ENCODE results near the gene BRCA2. TPM values are rescaled to one million over a fixed set of nuclear protein-coding genes. Genes with fewer than 3 reads are reported as not detected.

BRCA2 gene
- total and polyA plus RNA-seq, 9 of the 15 experiments (the other 6 are each of a cell fraction or from before 2014, with no cell fraction given): 4.1 to 17.3 (median 5.8) TPM

- no peak for TF ChIP-seq ZNF253 (CRISPR knock-in tag; conservative IDR thresholded peaks at IDR 0.05)
- no peak for TF ChIP-seq SOX6 (IDR thresholded peaks at IDR 0.05)
- 0 out of 2 replicates have a peak, but pooled peaks have one; percentile 31 for TF ChIP-seq DPF2 (IDR thresholded peaks at IDR 0.05)
- no peak for TF ChIP-seq ZNF586 (CRISPR knock-in tag; conservative IDR thresholded peaks at IDR 0.05)
- TF ChIP-seq SMARCA4 (IDR thresholded peaks at IDR 0.05): peak; percentile 65; the same call in 1 of the 2 replicates
- no peak for TF ChIP-seq ZNF740 (CRISPR knock-in tag; IDR thresholded peaks at IDR 0.05)
- no peak for TF ChIP-seq ZNF740 (tag; IDR thresholded peaks at IDR 0.05)
- TF ChIP-seq FOXA1 (IDR thresholded peaks at IDR 0.05; ENCODE audit: borderline replicate concordance): no peak
- peak; percentile 83 for TF ChIP-seq KDM5B (IDR thresholded peaks at IDR 0.05; ENCODE audit: insufficient replicate concordance, low read depth, low read length)
- TF ChIP-seq KDM4B (IDR thresholded peaks at IDR 0.05; ENCODE audit: borderline replicate concordance in 2 of 2, low read depth in 1 of 2): peak in 1 of 2 experiments; percentile 42; a peak in 1 of 4 replicates
- peak in 1 of 2 experiments; percentile 90; a peak in 2 of 4 replicates for TF ChIP-seq HDAC1 (IDR thresholded peaks at IDR 0.05)
- no peak for TF ChIP-seq HDGF (IDR thresholded peaks at IDR 0.05)
- peak; percentile 82 for TF ChIP-seq CREB1 (IDR thresholded peaks at IDR 0.05)
- TF ChIP-seq CREB1 (CRISPR knock-in tag; IDR thresholded peaks at IDR 0.05): peak; percentile 90
- TF ChIP-seq ZFP36 (IDR thresholded peaks at IDR 0.05; ENCODE audit: low read depth, low read length, partially characterized antibody): no peak
- no peak for TF ChIP-seq ZNF217 (CRISPR knock-in tag; IDR thresholded peaks at IDR 0.05)
- no peak for TF ChIP-seq BCOR (IDR thresholded peaks at IDR 0.05)
- TF ChIP-seq PHB2 (IDR thresholded peaks at IDR 0.05; ENCODE audit: low read depth): no peak
- TF ChIP-seq USF1 (CRISPR knock-in tag; IDR thresholded peaks at IDR 0.05): peak; percentile 98
- peak; percentile 88 for TF ChIP-seq SUPT5H (IDR thresholded peaks at IDR 0.05)
- TF ChIP-seq HOMEZ (CRISPR knock-in tag; IDR thresholded peaks at IDR 0.05): no peak
- TF ChIP-seq IRF1 (CRISPR knock-in tag; IDR thresholded peaks at IDR 0.05; ENCODE audit: borderline replicate concordance): no peak
- no peak for TF ChIP-seq ZBTB49 (CRISPR knock-in tag; IDR thresholded peaks at IDR 0.05; ENCODE audit: borderline replicate concordance)
Measured at GRCh38 chr13:32315238-32316027, at the start of gene BRCA2, which contains the start of gene ZAR1L (continued).
